ENCODE results near the gene WDR70.

The WDR70 gene

DNA sequence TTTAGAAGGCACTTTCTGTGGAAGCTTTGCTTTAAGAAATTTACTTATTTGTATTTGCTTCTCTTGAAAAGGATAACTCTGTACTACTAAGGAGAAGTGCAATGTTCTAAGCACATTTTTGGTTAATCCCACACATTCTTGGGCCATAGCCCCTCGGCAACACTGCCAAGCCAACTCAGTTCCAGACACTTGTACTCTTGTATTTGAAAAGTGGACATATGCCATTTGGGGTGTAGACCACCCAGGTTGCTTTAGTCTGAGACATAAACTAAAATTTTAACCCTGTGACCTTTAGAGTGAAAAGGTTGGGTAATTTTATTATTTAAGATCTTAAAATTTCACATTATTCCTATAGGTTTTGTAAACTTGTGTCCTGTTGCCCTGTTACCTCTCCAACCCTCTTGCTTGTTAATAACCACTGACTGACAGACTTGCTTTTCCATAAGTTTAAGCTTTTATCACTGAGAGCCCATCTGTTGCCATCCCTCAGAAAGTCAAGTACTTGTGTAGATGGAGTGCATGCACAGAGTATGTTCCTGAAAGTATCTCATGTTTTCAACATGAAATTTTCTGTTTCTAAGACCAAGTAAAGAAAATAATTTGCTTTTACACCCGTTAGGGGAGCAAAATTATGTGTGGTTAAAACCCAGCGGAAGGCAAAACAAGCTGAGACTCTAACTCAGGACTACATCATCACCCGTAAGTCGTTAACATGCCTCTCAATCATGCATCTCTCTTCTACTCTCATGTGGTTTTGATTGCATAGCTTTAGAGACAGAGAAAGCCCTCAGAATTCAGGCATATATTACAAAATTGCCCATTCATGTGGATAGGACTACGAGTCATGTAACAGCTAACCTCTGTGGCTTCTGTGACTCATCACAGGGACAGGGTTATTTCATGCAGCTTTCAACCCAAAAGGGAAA, 343.4 kb downstream of the WDR70 start:
- H3K9ac ChIP-seq (ENCODE audit: low read depth, low read length): no peak overlapping the region
- H3K9me3 ChIP-seq (ENCODE audit: control insufficient read depth, insufficient read depth, low read length): no peaks in the 10 kb centered on the region
- no peaks in the 10 kb centered on the region for H3K36me3 ChIP-seq (ENCODE audit: insufficient read depth, low read length)
- peaks cover 19% of the 10 kb centered on the region for H3K4me1 ChIP-seq (ENCODE audit: insufficient read depth, low read length)

DNA sequence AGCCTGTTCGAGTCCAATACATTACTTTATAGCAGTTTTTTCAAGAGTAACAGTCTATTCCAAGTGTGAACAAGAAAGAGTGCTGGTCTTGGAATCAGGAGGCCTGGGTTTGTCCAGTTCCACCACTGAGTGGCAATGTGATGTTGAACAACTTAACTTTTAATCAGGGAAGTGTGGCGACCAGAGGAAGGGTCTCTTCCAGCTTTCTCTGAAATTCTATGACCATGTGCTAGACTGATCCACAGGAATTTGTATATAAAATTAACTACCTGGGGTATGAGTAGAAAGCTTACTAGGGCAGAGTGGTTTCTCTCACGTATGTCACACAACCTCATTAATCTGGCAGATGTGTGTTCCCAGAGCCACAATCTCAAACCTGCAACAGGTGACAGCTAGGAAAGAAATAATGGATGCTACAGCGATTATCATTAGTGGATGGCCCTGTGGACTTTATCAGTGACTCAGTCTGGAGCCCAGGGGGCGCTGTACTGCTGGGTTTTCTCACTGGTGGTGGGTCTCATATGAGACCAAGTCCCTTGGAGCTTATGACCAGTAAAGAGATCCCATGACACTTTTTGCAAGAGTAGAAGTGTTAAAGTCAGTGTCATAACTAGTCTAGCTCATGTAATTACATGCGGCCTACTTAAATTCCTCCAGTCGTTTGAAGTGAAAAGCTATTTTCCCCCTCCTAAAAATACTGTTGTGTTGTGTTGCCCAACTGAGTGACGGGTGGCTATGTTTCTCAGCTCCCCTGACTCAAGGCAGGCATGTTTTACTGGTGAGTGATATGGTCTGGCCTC, 344.2 kb downstream of the WDR70 start:
- Histone ChIP-seq H3K9ac (ENCODE audit: low read depth, low read length) (no peak overlapping the region), H3K4me1 (ENCODE audit: insufficient read depth, low read length) (peaks cover 14% of the 10 kb centered on the region)

DNA sequence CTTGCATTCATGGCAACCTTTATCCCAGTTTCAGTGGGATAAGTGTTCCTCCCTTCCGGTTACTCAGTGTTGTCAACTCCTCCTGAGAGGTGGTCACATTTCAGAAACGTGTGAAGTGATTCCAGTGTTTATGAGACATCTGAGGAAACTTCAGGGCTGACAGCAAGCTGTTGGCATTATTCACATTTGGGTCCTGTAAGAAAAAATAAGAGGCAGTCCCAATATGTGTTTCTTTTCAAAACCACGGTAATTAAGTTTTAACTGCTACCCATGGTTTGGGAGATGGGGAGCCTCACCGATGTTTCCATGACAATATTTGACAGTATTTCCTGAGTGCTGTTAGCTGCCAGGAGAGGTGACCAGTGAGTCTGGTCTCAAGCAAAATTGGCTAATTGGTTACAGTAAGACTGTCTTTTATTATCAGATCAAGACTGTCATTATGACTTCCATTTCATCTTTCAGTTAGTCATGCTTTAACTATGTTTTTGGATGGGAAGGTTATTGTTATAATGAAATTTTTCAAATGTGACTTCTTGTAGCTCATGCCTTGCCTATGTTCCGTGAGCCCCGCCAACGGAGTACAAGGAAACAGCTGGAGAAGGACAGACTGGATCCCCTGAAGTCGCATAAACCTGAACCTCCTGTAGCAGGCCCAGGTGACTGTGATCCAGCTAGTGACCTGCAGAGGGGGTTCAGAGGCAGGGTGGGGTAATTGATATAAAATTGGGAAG, 345.4 kb downstream of the WDR70 start:
- no peak overlapping the region for H3K9ac ChIP-seq (ENCODE audit: low read depth, low read length)
- H3K4me1 ChIP-seq (ENCODE audit: insufficient read depth, low read length): peaks cover 14% of the 10 kb centered on the region
- H3K36me3 ChIP-seq (ENCODE audit: insufficient read depth, low read length): no peaks in the 10 kb centered on the region
- no peaks in the 10 kb centered on the region for H3K9me3 ChIP-seq (ENCODE audit: control insufficient read depth, insufficient read depth, low read length)

More for the DNA sequence above, 344.2 kb downstream of the WDR70 start:
- Histone ChIP-seq H3K9me3 (ENCODE audit: control insufficient read depth, insufficient read depth, low read length) (no peaks in the 10 kb centered on the region), H3K36me3 (ENCODE audit: insufficient read depth, low read length) (no peaks in the 10 kb centered on the region)

DNA sequence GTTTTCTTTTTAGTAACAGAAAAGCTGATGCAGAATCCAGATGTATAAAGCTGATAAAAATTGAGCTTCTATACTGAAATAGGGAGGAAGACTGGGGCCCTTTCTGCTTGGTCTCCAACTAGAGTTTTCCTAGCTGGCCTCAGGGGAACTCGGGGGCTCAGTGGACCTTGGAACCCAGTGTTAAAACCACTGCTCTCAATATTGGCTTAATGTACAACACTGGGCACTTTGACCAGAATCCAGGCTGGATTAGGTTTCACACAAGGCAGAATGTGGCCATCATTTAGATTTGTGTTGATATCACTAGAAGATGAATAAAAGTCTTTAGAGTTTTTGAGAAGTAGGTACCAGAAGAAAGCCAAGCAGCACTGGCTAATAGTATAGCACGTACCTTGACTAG, 346.1 kb downstream of the WDR70 start:
- no peaks in the 10 kb centered on the region for H3K9me3 ChIP-seq (ENCODE audit: control insufficient read depth, insufficient read depth, low read length)
- H3K36me3 ChIP-seq (ENCODE audit: insufficient read depth, low read length): no peaks in the 10 kb centered on the region
- H3K9ac ChIP-seq (ENCODE audit: low read depth, low read length): no peak overlapping the region
- H3K4me1 ChIP-seq (ENCODE audit: insufficient read depth, low read length): peaks cover 14% of the 10 kb centered on the region

DNA sequence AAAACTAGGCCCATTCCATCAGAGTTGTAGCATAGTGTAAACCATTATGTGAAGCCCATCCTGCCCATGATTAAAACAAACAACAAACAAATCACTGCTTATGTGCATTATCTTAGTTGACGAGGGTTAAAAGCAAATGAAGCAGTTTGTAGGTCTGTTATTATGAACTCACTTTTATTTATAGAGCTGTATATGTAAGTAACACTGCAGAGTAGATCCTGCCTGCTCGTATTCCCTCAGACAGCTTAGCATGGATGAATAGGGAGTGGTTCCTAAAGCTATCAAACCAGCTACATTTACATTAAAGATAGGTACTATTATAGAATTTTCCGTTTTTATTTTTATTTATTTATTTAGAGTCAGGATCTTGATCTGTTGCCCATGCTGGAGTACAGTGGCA, 348.1 kb downstream of the WDR70 start:
- Histone ChIP-seq H3K9me3 (ENCODE audit: control insufficient read depth, insufficient read depth, low read length) (no peaks in the 10 kb centered on the region), H3K4me1 (ENCODE audit: insufficient read depth, low read length) (peaks cover 3% of the 10 kb centered on the region; the same call in 1 of the 2 replicates), H3K36me3 (ENCODE audit: insufficient read depth, low read length) (no peaks in the 10 kb centered on the region), H3K9ac (ENCODE audit: low read depth, low read length) (no peak overlapping the region)

DNA sequence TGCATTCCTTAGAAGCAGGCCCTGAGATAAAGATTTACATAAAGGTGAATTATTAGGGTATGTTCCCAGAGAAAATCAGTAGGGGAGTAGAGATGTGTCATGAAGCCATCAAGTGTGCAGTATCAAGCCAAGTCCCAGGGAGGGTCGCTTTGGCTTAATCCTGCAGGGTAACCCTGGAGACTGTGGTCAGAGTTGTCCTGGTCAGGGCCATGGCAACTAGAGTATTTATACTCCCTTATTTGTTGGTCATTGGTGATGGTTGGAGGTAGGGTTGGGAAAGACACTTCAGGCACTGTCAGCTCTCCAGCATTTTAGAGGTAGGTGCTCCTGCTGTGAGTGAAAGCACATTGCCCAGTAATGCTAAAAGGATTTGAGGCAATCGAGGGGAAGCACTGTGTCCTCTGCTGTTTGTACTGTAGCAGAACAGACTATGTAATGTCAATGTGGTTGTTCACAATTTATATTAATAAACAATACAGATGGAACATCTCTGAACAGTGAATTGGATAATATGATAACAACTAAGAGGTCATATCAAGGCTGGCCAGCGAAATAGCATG, 351.9 kb downstream of the WDR70 start:
- H3K9me3 ChIP-seq (ENCODE audit: control insufficient read depth, insufficient read depth, low read length): no peaks in the 10 kb centered on the region
- no peaks in the 10 kb centered on the region for H3K4me1 ChIP-seq (ENCODE audit: insufficient read depth, low read length)
- no peak overlapping the region for H3K9ac ChIP-seq (ENCODE audit: low read depth, low read length)
- no peaks in the 10 kb centered on the region for H3K36me3 ChIP-seq (ENCODE audit: insufficient read depth, low read length)

DNA sequence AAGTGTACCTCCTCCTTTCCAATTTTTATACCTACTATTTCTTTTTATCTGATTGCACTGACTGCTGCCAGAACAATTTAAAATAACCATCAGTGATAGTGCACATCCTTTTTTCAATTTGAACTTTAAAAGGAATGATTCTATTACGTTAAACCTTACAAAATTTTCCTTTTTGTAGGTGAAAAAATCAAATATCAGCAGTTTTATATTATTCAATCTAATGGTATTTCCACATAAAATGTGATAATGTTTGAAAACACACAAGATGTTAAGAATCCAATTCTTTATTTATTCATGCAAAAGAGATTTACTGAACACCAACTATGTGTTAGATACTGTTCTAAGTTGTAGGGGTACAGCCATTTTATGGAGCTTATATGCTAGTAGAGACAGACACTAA, 355.0 kb downstream of the WDR70 start:
- no peaks in the 10 kb centered on the region for H3K36me3 ChIP-seq (ENCODE audit: insufficient read depth, low read length)
- no peak overlapping the region for H3K9ac ChIP-seq (ENCODE audit: low read depth, low read length)
- H3K4me1 ChIP-seq (ENCODE audit: insufficient read depth, low read length): no peaks in the 10 kb centered on the region
- H3K9me3 ChIP-seq (ENCODE audit: control insufficient read depth, insufficient read depth, low read length): no peaks in the 10 kb centered on the region

DNA sequence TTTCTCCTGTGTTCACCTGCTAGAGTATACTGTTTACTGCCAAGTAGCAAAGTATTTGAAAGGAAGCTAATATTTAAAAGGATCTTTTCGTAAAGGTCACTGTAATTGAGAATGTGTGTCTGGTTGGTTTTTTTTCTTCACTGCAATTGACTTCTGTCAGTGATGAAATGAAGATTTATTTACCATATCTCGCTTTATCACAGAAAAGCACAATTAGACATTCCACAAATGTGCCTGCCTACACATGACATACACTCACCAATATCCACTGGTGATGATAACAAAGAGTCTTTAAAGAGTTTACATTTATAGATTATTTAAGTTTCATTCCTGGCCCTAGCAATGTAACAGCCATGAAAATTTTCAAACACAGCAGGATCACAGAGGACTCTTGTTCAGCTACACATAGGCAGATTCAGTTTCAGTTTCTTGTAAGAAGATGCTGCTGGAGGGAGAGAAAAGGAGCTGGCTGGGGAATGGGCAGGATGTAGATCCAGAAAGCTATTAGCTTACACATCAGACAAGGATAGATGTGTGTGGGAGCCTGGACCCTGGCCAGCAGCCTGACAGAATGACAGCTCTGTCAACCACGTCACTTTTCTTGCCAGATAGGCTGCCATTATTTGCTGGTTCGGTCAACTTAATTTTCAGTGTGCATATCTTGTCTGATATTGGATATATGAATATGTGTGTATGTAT, 356.7 kb downstream of the WDR70 start:
- no peak overlapping the region for H3K9ac ChIP-seq (ENCODE audit: low read depth, low read length)
- H3K9me3 ChIP-seq (ENCODE audit: control insufficient read depth, insufficient read depth, low read length): no peaks in the 10 kb centered on the region
- H3K36me3 ChIP-seq (ENCODE audit: insufficient read depth, low read length): no peaks in the 10 kb centered on the region
- no peaks in the 10 kb centered on the region for H3K4me1 ChIP-seq (ENCODE audit: insufficient read depth, low read length)

DNA sequence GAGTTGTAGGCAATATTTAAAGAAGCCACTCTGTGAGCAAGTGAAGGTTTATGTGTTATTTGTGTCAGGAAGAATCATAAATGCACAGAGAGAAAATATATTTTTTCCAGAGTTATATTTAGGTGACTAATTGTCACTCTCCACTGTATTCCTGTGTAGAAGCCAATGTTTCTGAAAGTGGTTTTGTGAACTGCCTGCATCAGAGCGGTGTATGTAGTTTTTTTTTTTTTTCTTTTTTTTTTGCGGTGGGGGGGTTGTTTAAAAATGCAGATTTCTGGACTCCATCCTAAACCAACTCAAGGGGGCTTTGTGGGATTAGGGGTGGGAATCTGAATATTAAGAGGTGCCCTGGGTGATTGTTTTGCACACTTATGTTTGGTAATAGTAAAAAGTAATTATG, 357.3 kb downstream of the WDR70 start:
- Histone ChIP-seq H3K9ac (ENCODE audit: low read depth, low read length) (no peak overlapping the region), H3K36me3 (ENCODE audit: insufficient read depth, low read length) (no peaks in the 10 kb centered on the region), H3K9me3 (ENCODE audit: control insufficient read depth, insufficient read depth, low read length) (no peaks in the 10 kb centered on the region), H3K4me1 (ENCODE audit: insufficient read depth, low read length) (no peaks in the 10 kb centered on the region)

DNA sequence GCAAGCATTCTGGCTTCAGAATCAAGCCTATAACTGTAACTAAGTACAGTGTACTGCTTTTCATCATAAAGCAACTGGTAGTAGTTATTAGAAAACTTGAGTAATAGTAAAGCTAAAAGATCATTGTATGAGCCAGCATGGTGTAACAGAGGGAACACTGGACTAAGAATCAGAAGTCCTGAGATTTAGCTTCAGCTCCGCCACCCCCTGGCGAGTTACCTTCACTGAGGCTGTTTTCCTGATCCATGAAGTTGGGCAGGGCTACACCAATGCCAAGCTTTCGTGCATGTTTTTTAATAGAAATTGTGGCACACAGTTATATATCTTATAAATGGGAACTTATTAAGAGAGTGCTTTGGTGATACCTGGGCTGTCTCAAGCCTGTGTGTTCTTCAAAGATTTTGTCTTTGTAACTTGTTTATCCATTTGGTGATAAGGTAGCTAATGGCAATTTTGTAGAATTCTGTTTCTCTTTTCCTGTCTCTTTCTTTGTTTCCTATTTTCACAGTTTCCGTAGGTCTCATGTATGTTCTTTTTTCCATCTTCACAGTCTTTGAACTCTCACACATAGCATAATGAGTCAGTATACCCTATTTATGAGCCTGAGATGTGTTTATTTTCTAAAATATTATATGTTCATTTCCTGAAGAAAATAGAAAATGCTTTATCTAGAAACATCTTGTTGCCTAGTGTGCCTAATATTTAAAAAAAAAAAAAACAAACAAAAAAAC, 358.4 kb downstream of the WDR70 start:
- Histone ChIP-seq H3K4me1 (ENCODE audit: insufficient read depth, low read length) (no peaks in the 10 kb centered on the region), H3K36me3 (ENCODE audit: insufficient read depth, low read length) (no peaks in the 10 kb centered on the region)

DNA sequence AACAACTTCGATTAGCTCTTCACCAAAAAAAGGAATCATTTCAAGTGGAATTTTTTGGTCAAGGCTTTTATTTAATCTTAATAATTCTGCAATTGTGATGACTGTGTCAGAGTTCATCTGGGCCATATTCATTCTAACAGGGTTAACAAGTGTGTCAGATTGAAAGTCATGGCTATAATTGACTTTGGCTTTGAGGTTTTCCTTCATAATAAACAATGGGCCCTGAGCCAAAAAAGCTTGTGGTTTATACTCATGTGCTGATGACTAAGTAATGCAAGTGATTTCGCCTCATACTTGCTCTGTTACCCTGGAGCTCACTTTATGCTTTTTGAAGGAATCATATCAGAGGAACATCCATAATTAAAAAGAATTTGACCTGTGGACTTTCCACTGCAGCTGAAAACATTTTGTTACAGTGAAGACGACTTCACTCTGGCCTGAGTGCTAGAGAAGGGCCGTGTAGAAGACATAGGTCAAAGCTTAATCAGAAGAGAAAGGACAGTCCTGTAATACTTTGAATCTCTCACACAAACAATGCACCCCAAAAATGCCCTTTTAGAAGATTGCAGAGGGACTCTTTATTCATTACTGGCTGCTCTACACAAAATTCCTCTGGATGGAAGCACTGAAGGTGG, 359.1 kb downstream of the WDR70 start:
- Histone ChIP-seq H3K4me1 (ENCODE audit: insufficient read depth, low read length) (no peaks in the 10 kb centered on the region), H3K9ac (ENCODE audit: low read depth, low read length) (no peak overlapping the region), H3K36me3 (ENCODE audit: insufficient read depth, low read length) (no peaks in the 10 kb centered on the region)

More for the DNA sequence above, 358.4 kb downstream of the WDR70 start:
- Histone ChIP-seq H3K9ac (ENCODE audit: low read depth, low read length) (no peak overlapping the region), H3K9me3 (ENCODE audit: control insufficient read depth, insufficient read depth, low read length) (no peaks in the 10 kb centered on the region; the same call in 1 of the 2 replicates)

DNA sequence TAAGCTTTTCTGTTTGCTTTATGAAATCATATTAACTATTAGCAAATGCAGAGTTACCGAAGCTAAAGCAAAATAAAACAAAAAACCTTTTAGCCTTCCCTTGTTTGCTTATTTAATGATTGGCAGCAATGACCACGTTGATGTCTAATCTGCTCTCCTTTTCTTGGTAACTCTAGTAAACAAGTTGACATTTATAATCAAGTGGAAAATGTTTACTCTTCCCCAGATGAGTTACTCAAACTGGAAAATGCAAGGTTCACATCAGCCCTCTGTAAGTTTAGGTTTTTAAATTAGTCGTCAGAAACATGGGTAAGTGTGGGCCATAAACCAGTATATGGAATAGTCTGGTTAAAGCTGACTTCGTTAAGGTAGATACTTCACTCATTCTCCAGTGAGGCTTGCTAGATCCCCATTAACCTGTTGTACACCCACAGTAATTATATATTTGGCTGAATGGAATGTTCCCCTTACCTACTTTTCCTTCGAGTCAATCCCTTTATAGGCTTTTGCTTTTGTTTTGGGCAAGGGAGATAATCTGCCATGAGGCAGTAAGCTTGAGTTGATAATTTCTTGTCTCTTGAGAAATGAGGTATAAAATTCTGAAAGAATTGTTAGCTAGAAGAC, 359.9 kb downstream of the WDR70 start:
- no peak overlapping the region for H3K9ac ChIP-seq (ENCODE audit: low read depth, low read length)
- no peaks in the 10 kb centered on the region for H3K36me3 ChIP-seq (ENCODE audit: insufficient read depth, low read length)
- no peaks in the 10 kb centered on the region for H3K4me1 ChIP-seq (ENCODE audit: insufficient read depth, low read length)
- no peaks in the 10 kb centered on the region; the same call in 1 of the 2 replicates for H3K9me3 ChIP-seq (ENCODE audit: control insufficient read depth, insufficient read depth, low read length)

More for the DNA sequence above, 359.1 kb downstream of the WDR70 start:
- H3K9me3 ChIP-seq (ENCODE audit: control insufficient read depth, insufficient read depth, low read length): no peaks in the 10 kb centered on the region; the same call in 1 of the 2 replicates
